Cardiac muscle cell (in vitro differentiated cells and primary cell): ENCODE data around the gene FAHD1. TPM values are rescaled to one million over a fixed set of nuclear protein-coding genes. Genes with fewer than 3 reads are reported as not detected.

ENCODE experiments used
- DNase-seq, 2 donors: peaks; one replicate each; pipeline versions ENCODE4 v3.0.0 to v3.0.0-alpha.2; 2010 to 2017; ENCODE audit warnings: low read depth in 1 of 2, low spot score in 1 of 2
- H3K27ac ChIP-seq: fragments of 200-600 bp; sonication (generic); 2 replicates; pipeline ENCODE4 v1.5.1; 2016
- H3K27me3 ChIP-seq: fragments of 200-600 bp; sonication (generic); 2 replicates; pipeline ENCODE4 v1.6.0; 2016; ENCODE audit warnings: control low read depth
- H3K36me3 ChIP-seq: fragments of 200-600 bp; sonication (generic); 2 replicates; pipeline ENCODE4 v1.5.1; 2016; ENCODE audit warnings: control low read depth
- H3K4me1 ChIP-seq: fragments of 200-600 bp; sonication (generic); 2 replicates; pipeline ENCODE4 v1.8.1; 2017; ENCODE audit warnings: low read depth, mild to moderate bottlenecking, mixed run types
- H3K4me3 ChIP-seq: fragments of 200-600 bp; sonication (generic); 2 replicates; pipeline ENCODE4 v1.5.1; 2016; ENCODE audit warnings: mild to moderate bottlenecking
- H3K9me3 ChIP-seq: fragments of 200-600 bp; sonication (generic); 2 replicates; pipeline ENCODE4 v1.5.1; 2017; ENCODE audit warnings: low read depth, mild to moderate bottlenecking, control low read depth
- CTCF ChIP-seq: IDR thresholded peaks from 2 replicates; pipeline ENCODE4 v1.5.1; 2012; ENCODE audit warnings: low read depth, mild to moderate bottlenecking, low read length
- polyA plus RNA-seq: library from polyadenylated mRNA; unstranded; fragments of >200 nt; fragmentation: Nextera tagmentation; extraction: Ambion mirVana; gene quantifications from 2 replicates; pipeline ENCODE4 v1.2.1, GENCODE V29; 2016
- total RNA-seq: library from RNA; depleted of rRNA; stranded (reverse); fragments of >200 nt; gene quantifications from 2 replicates; pipeline ENCODE4 v1.2.3, GENCODE V29; 2016

Gene FAHD1
- total and polyA plus RNA-seq, 2 experiments from 2014 or later, result 55.3 to 73.5 TPM

GRCh38 chr16:1831186-1832075, 4.4 kb downstream of the FAHD1 start:
- no peak for TF ChIP-seq CTCF
- no peak for DNase-seq

DNA sequence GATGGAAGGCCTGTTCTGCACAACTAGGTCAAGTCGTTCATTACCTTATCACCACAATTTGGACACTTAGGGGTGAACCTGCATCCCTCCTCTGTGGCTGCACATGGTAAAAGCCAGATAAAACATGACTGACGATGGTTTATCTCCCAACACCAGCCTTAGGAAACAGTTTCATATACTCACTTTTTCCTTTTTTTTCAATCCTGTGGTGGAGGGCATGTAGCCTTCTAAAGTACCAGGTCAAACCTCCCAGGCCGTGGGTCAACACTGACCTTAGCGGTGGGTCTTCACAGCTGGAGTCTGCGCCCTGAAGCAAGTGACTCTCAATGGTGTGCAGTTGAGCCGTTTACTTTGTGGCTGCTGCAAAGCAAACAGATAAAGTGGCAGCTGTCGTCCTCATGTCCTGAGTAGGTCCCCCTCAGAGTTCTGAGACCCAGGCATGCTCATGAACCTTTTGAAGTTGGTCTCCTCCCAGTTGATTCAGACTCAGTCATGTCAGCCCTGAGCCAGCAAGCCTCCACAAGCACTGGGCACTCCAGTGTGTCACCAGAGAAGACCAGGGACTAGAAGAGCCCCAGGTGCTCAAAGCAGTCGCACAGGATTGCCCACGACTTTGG, 5.9 kb downstream of the FAHD1 start:
- DNase-seq, result no peak
- Histone ChIP-seq H3K4me1 (peaks cover 11% of the 10 kb centered on the region), H3K9me3 (no peaks in the 10 kb centered on the region), H3K27me3 (no peaks in the 10 kb centered on the region), H3K27ac (no peak overlapping the region), H3K4me3 (no peak overlapping the region), H3K36me3 (no peaks in the 10 kb centered on the region)
- TF ChIP-seq CTCF, result no peak

More at GRCh38 chr16:1831186-1832075, 4.4 kb downstream of the FAHD1 start:
- H3K27me3 ChIP-seq, result no peaks in the 10 kb centered on the region
- H3K9me3 ChIP-seq, result no peaks in the 10 kb centered on the region
- no peaks in the 10 kb centered on the region for H3K36me3 ChIP-seq
- peaks cover 14% of the 10 kb centered on the region for H3K4me1 ChIP-seq
- H3K27ac ChIP-seq, result no peak overlapping the region
- no peak overlapping the region for H3K4me3 ChIP-seq

GRCh38 chr16:1834096-1834495, 7.1 kb downstream of the FAHD1 start:
- no peaks in the 10 kb centered on the region for H3K9me3 ChIP-seq

DNA sequence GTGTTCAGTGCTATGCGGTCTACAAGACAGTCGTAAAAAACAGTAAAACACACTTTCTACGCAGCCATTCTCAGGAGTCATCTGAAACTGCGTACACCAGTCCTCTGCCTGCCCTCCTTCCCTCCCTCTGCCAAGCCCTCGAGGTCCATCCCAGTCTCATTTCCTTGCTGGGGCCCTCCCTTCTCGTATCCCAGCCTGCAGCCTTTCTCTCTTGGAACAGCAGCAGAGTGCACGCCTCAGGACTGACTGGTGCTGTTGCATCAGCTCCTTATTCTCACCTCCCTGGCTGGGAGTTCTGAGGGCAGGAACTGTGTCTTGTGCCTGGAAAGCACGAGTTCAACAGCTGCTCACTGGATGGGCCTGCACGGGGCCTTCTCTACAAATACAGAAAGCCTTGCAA, 12.5 kb downstream of the FAHD1 start:
- H3K9me3 ChIP-seq, result no peaks in the 10 kb centered on the region
- H3K4me3 ChIP-seq, result no peak overlapping the region
- TF ChIP-seq CTCF, result no peak
- no peaks in the 10 kb centered on the region for H3K36me3 ChIP-seq
- no peaks in the 10 kb centered on the region for H3K4me1 ChIP-seq
- H3K27me3 ChIP-seq, result no peaks in the 10 kb centered on the region
- DNase-seq, result peak in 1 of 2 donors; percentile 52
- no peak overlapping the region for H3K27ac ChIP-seq

More at GRCh38 chr16:1834096-1834495, 7.1 kb downstream of the FAHD1 start:
- peaks cover under 1% of the 10 kb centered on the region for H3K4me1 ChIP-seq
- no peaks in the 10 kb centered on the region for H3K36me3 ChIP-seq
- no peak for TF ChIP-seq CTCF
- no peak for DNase-seq
- H3K27me3 ChIP-seq, result no peaks in the 10 kb centered on the region
- no peak overlapping the region for H3K4me3 ChIP-seq
- H3K27ac ChIP-seq, result no peak overlapping the region

DNA sequence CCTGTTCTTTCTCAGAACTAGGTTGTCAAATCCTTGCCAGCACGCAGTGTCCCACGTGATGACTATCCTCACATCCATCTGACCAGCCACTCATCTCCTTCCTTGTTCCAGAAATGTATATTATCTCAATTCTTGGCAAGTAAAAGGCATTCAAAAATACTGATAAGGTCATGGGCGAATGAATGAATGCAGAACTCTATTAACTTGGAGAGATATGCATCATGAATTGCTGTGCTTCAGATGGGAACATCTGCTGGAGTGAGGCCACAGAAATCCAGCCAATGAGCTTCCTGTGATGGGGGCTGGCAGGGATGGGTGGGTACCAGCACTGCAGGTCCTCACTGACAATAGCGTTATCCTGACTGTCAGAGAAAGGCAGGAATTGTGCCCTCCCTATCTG, 19.0 kb downstream of the FAHD1 start:
- no peak for TF ChIP-seq CTCF
- H3K9me3 ChIP-seq, result no peaks in the 10 kb centered on the region
- H3K27me3 ChIP-seq, result peaks cover 21% of the 10 kb centered on the region
- no peaks in the 10 kb centered on the region for H3K36me3 ChIP-seq
- no peak for DNase-seq
- no peak overlapping the region for H3K4me3 ChIP-seq
- H3K27ac ChIP-seq, result no peak overlapping the region
- no peaks in the 10 kb centered on the region for H3K4me1 ChIP-seq
